HCT116 (cell line): Measurements from ENCODE around the gene TMEM178B. TPM values are rescaled to one million over a fixed set of nuclear protein-coding genes. Genes with fewer than 3 reads are reported as not detected.

Source experiments
- ATAC-seq: fragments of 200-7000 bp; cut with Tn5 transposase; 2 replicates; pipeline ENCODE4 v1.9.1; 2020; ENCODE audit warnings: mild to moderate bottlenecking, moderate library complexity
- BruUV-seq: library from RNA; stranded (reverse); fragments of 400-500 nt; replicated peaks from 2 replicates; lab custom pipeline; 2021; lab: Mats Ljungman, UMichigan
- CTCF ChIA-PET: fragments of 300-600 bp; sonication (Branson Sonifier 250); formaldehyde crosslinking; loops from one replicate; lab custom pipeline; 2021; ENCODE audit warnings: antibody characterized with exemption; lab: Charles Lee
- POLR2A ChIA-PET: fragments of 300-600, 350-600 bp; sonication (Branson Sonifier 250); formaldehyde crosslinking; loops from one replicate; lab custom pipeline; 2021; ENCODE audit warnings: antibody characterized with exemption; lab: Charles Lee
- RAD21 ChIA-PET, 2 experiments: fragments of 300-600 bp; sonication (Branson Sonifier 250); formaldehyde crosslinking; loops; one replicate each; lab custom pipeline; 2023; ENCODE audit warnings: low total read pairs in 2 of 2; ENCODE audit not compliant: uncharacterized antibody in 2 of 2, unreplicated experiment in 2 of 2, low non-redundant PET in 1 of 2; lab: Charles Lee
- DNase-seq: peaks from one replicate; pipeline ENCODE4 v3.0.0-alpha.2; 2010; ENCODE audit warnings: low read depth, low spot score
- H2AFZ ChIP-seq: fragments of 200-600 bp; shearing (Covaris generic), sonication (generic); 2 replicates; pipeline ENCODE4 v1.6.1; 2017; ENCODE audit warnings: low read depth, mixed run types, mixed read lengths, antibody characterized with exemption, low read length; ENCODE audit not compliant: poor library complexity, severe bottlenecking
- H3K27ac ChIP-seq: 2 replicates; pipeline ENCODE4 v1.5.1; 2012; ENCODE audit warnings: low read depth, low read length
- H3K27me3 ChIP-seq: fragments of 200-600 bp; sonication (generic); 2 replicates; pipeline ENCODE4 v1.6.1; 2016; ENCODE audit warnings: mixed run types, low read length, mixed read lengths; ENCODE audit not compliant: insufficient read depth
- H3K36me3 ChIP-seq, 2 experiments: fragments of 200-500 bp in 1 of 2; fragments of 200-600 bp in 1 of 2; sonication (Bioruptor generic) in 1 of 2; sonication (generic) in 1 of 2; 2 replicates each; pipeline versions ENCODE4 v1.5.1 to v1.6.1; 2014 to 2016; ENCODE audit warnings: low read length in 2 of 2, inconsistent platforms in 1 of 2, mixed read lengths in 1 of 2, mixed run types in 1 of 2; ENCODE audit not compliant: insufficient read depth in 2 of 2, control insufficient read depth in 1 of 2
- H3K4me1 ChIP-seq, 2 experiments: fragments of 200-600 bp in 1 of 2; sonication (generic) in 1 of 2; 2 replicates each; pipeline versions ENCODE4 v1.5.1 to v1.6.1; 2012 to 2017; ENCODE audit warnings: low read length in 2 of 2, inconsistent platforms in 1 of 2, mild to moderate bottlenecking in 1 of 2, mixed read lengths in 1 of 2, mixed run types in 1 of 2, moderate library complexity in 1 of 2; ENCODE audit not compliant: insufficient read depth in 2 of 2, control insufficient read depth in 1 of 2
- H3K4me2 ChIP-seq: fragments of 200-600 bp; sonication (generic); 2 replicates; pipeline ENCODE4 v1.6.1; 2017; ENCODE audit warnings: mixed run types, low read length, mixed read lengths
- H3K4me3 ChIP-seq, 2 experiments: fragments of 200-600 bp in 1 of 2; sonication (generic) in 1 of 2; replicated peaks in 1 of 2; 2 replicates each; pipeline ENCODE4 v1.5.1; 2011 to 2016; ENCODE audit warnings: low read length in 2 of 2, control low read depth in 1 of 2, low read depth in 1 of 2, mild to moderate bottlenecking in 1 of 2, mixed read lengths in 1 of 2, mixed run types in 1 of 2
- H3K79me2 ChIP-seq: fragments of 200-600 bp; sonication (generic); 2 replicates; pipeline ENCODE4 v1.6.1; 2017; ENCODE audit warnings: mild to moderate bottlenecking, mixed run types, low read length, moderate library complexity, mixed read lengths; ENCODE audit not compliant: insufficient read depth
- H3K9ac ChIP-seq: fragments of 200-600 bp; sonication (generic); 2 replicates; pipeline ENCODE4 v1.6.1; 2016; ENCODE audit warnings: low read length, mixed read lengths
- H3K9me2 ChIP-seq: fragments of 200-600 bp; sonication (generic), shearing (Covaris generic); 2 replicates; pipeline ENCODE4 v1.6.1; 2017; ENCODE audit warnings: mixed run types, mild to moderate bottlenecking, moderate library complexity; ENCODE audit not compliant: insufficient read depth
- H3K9me3 ChIP-seq, 2 experiments: fragments of 200-500 bp in 1 of 2; fragments of 200-600 bp in 1 of 2; sonication (Bioruptor generic) in 1 of 2; sonication (generic) in 1 of 2; 2 replicates each; pipeline ENCODE4 v1.6.1; 2014 to 2017; ENCODE audit warnings: low read length in 2 of 2, mixed read lengths in 2 of 2, inconsistent platforms in 1 of 2, low read depth in 1 of 2, mild to moderate bottlenecking in 1 of 2, mixed run types in 1 of 2, moderate library complexity in 1 of 2; ENCODE audit not compliant: control insufficient read depth in 1 of 2, insufficient read depth in 1 of 2
- H4K20me1 ChIP-seq: fragments of 200-600 bp; sonication (generic), shearing (Covaris generic); 2 replicates; pipeline ENCODE4 v1.6.1; 2017; ENCODE audit warnings: mixed run types, mild to moderate bottlenecking, moderate library complexity; ENCODE audit not compliant: insufficient read depth
- CEBPB ChIP-seq: IDR thresholded peaks from 2 replicates; pipeline ENCODE4 v1.6.1; 2012; ENCODE audit warnings: low read depth
- EGR1 ChIP-seq: IDR thresholded peaks from 2 replicates; pipeline ENCODE4 v1.6.1; 2012; ENCODE audit warnings: low read depth
- EZH2 ChIP-seq: fragments of 200-600 bp; sonication (generic); IDR thresholded peaks from 2 replicates; pipeline ENCODE4 v1.6.1; 2017; ENCODE audit warnings: antibody characterized with exemption, mixed run types
- EZH2phosphoT487 ChIP-seq: fragments of 200-600 bp; IDR thresholded peaks from 2 replicates; pipeline ENCODE4 v1.6.1; 2018; ENCODE audit warnings: antibody characterized with exemption, borderline replicate concordance
- FOSL1 ChIP-seq: IDR thresholded peaks from 2 replicates; pipeline ENCODE4 v1.6.1; 2012; ENCODE audit warnings: low read depth
- JUND ChIP-seq: IDR thresholded peaks from 2 replicates; pipeline ENCODE4 v1.6.1; 2012
- POLR2AphosphoS5 ChIP-seq: IDR thresholded peaks from 2 replicates; pipeline ENCODE4 v1.6.1; 2011; ENCODE audit warnings: mild to moderate bottlenecking, low read depth, low read length, moderate library complexity
- SIN3A ChIP-seq: IDR thresholded peaks from 2 replicates; pipeline ENCODE4 v1.6.1; 2012; ENCODE audit warnings: low read depth
- TCF7L2 ChIP-seq: IDR thresholded peaks from 2 replicates; pipeline ENCODE4 v1.7.0; 2011; ENCODE audit warnings: borderline replicate concordance, inconsistent platforms; ENCODE audit not compliant: insufficient read depth, insufficient read length; ENCODE audit errors: extremely low read depth
- intact Hi-C: fragments of 100-400 bp; cut with micrococcal nuclease; formaldehyde crosslinking; loops from 2 replicates; pipeline ENCODE4 v1.10.0; 2022
- total RNA-seq: library from RNA; stranded (reverse); gene quantifications from one replicate; pipeline ENCODE4 v1.2.1, GENCODE V29; 2021; ENCODE audit not compliant: unreplicated experiment
- TF ChIP-seq, protein P1 (sequence below), 3 experiments: fragments of 200-600 bp in 1 of 3; sonication (generic) in 1 of 3; IDR thresholded peaks in 2 of 3; conservative IDR thresholded peaks in 1 of 3; 2 replicates each; pipeline ENCODE4 v1.5.1; 2012 to 2017; ENCODE audit warnings: low read depth in 2 of 3, low read length in 2 of 3, antibody characterized with exemption in 1 of 3, borderline replicate concordance in 1 of 3, control low read depth in 1 of 3, mild to moderate bottlenecking in 1 of 3, mixed read lengths in 1 of 3, mixed run types in 1 of 3, moderate library complexity in 1 of 3; ENCODE audit not compliant: insufficient read depth in 1 of 3
- TF ChIP-seq, protein P2 (sequence below): IDR thresholded peaks from 2 replicates; pipeline ENCODE4 v1.6.1; 2011; ENCODE audit warnings: mild to moderate bottlenecking, low read length, moderate library complexity; ENCODE audit not compliant: insufficient replicate concordance; ENCODE audit errors: extremely low read depth

TMEM178B gene
- total RNA-seq, 1 experiment from 2014 or later: 0.02 TPM

DNA sequence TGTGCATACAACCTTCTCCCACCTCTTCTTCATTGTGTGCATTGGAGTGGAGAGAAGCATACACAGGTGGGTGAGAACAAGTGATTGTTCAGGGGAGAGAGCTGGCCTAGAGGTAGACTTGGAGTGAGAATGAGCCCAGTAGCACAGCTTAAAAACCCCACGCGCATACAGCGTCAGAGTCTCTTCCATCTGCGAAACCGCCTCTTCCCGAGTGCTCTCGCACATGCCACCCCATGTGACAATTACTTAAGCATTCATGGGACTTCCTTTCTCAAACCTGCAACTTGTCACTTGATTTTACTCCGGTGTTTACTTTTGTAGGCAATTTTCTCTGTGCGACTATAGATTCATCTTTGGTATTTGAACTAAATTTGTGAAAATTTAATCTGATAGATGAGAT lies 300.6 kb downstream of the TMEM178B start:
- Histone ChIP-seq H3K27ac (no peak overlapping the region), H3K36me3 (no peaks in the 10 kb centered on the region), H2AFZ (no peak overlapping the region), H3K4me3 (no peak overlapping the region), H3K27me3 (peaks cover 32% of the 10 kb centered on the region), H3K9me3 (no peaks in the 10 kb centered on the region), H3K4me2 (no peak overlapping the region), H3K9ac (no peak overlapping the region), H4K20me1 (no peaks in the 10 kb centered on the region), H3K9me2 (no peaks in the 10 kb centered on the region), H3K4me1 (no peaks in the 10 kb centered on the region), H3K79me2 (no peaks in the 10 kb centered on the region)
- intact Hi-C loops: no loop called here
- ATAC-seq (no peak), DNase-seq (no peak)
- ChIA-PET RAD21 (no interaction called here), POLR2A (no interaction called here), CTCF (no interaction called here)
- no TSS peak for BruUV-seq
- TF ChIP-seq, protein P1, sequence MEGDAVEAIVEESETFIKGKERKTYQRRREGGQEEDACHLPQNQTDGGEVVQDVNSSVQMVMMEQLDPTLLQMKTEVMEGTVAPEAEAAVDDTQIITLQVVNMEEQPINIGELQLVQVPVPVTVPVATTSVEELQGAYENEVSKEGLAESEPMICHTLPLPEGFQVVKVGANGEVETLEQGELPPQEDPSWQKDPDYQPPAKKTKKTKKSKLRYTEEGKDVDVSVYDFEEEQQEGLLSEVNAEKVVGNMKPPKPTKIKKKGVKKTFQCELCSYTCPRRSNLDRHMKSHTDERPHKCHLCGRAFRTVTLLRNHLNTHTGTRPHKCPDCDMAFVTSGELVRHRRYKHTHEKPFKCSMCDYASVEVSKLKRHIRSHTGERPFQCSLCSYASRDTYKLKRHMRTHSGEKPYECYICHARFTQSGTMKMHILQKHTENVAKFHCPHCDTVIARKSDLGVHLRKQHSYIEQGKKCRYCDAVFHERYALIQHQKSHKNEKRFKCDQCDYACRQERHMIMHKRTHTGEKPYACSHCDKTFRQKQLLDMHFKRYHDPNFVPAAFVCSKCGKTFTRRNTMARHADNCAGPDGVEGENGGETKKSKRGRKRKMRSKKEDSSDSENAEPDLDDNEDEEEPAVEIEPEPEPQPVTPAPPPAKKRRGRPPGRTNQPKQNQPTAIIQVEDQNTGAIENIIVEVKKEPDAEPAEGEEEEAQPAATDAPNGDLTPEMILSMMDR (IDR thresholded peaks at IDR 0.05 in 2 of 3, conservative IDR thresholded peaks at IDR 0.05 in 1 of 3; ENCODE audit: borderline replicate concordance in 1 of 3, insufficient read depth in 1 of 3, low read depth in 2 of 3, low read length in 2 of 3): no peak
- no peak for TF ChIP-seq CEBPB
- TF ChIP-seq TCF7L2: no peak
- TF ChIP-seq SIN3A: no peak
- TF ChIP-seq EGR1: no peak
- no peak for TF ChIP-seq EZH2
- no peak for TF ChIP-seq JUND
- TF ChIP-seq, protein P2, sequence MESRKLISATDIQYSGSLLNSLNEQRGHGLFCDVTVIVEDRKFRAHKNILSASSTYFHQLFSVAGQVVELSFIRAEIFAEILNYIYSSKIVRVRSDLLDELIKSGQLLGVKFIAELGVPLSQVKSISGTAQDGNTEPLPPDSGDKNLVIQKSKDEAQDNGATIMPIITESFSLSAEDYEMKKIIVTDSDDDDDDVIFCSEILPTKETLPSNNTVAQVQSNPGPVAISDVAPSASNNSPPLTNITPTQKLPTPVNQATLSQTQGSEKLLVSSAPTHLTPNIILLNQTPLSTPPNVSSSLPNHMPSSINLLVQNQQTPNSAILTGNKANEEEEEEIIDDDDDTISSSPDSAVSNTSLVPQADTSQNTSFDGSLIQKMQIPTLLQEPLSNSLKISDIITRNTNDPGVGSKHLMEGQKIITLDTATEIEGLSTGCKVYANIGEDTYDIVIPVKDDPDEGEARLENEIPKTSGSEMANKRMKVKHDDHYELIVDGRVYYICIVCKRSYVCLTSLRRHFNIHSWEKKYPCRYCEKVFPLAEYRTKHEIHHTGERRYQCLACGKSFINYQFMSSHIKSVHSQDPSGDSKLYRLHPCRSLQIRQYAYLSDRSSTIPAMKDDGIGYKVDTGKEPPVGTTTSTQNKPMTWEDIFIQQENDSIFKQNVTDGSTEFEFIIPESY: no peak
- TF ChIP-seq EZH2phosphoT487: no peak
- no peak for TF ChIP-seq POLR2AphosphoS5
- TF ChIP-seq FOSL1: no peak
